ENCODE results near the gene TNFRSF25. TPM values are rescaled to one million over a fixed set of nuclear protein-coding genes. Genes with fewer than 3 reads are reported as not detected.

TNFRSF25 gene
- total and polyA plus RNA-seq, 2 donors (not counting 3 experiments of a cell fraction or from before 2014, with no cell fraction given), result 33.9 to 38.8 TPM

GRCh38 chr1:6418668-6419396 is 47.1 kb downstream of the TNFRSF25 start:
- Histone ChIP-seq H3K4me1 (ENCODE audit: control insufficient read depth, extremely low read depth, insufficient read depth, low read length) (peaks cover 33% of the 10 kb centered on the region), H3K27ac (ENCODE audit: insufficient read depth, low read depth, low read length) (no peak overlapping the region), H2AFZ (ENCODE audit: low read depth, low read length) (no peak overlapping the region), H3K79me2 (ENCODE audit: control insufficient read depth, insufficient read depth, low read length) (no peaks in the 10 kb centered on the region), H3K9me3 (replicated peaks; ENCODE audit: control insufficient read depth, insufficient read depth, low read length) (no peaks in the 10 kb centered on the region), H3K4me3 (replicated peaks in 1 of 3; ENCODE audit: insufficient read depth in 1 of 3, low read depth in 1 of 3, low read length in 3 of 3) (peak overlapping the region in 1 of 3 experiments; percentile 34), H4K20me1 (replicated peaks; ENCODE audit: control insufficient read depth, extremely low read depth, insufficient read depth, low read length) (no peaks in the 10 kb centered on the region), H3K4me2 (ENCODE audit: insufficient read depth, low read length) (peak overlapping the region; percentile 9), H3K9ac (replicated peaks; ENCODE audit: extremely low read depth, insufficient read depth, low read length) (no peak overlapping the region), H3K9me1 (replicated peaks; ENCODE audit: control insufficient read depth, extremely low read depth, insufficient read depth, low read length) (no peaks in the 10 kb centered on the region), H3K27me3 (ENCODE audit: control insufficient read depth in 2 of 2, insufficient read depth in 2 of 2, low read length in 2 of 2) (peaks cover 4 to 8% of the 10 kb centered on the region in 2 experiments), H3K36me3 (ENCODE audit: control insufficient read depth in 2 of 2, extremely low read depth in 1 of 2, insufficient read depth in 2 of 2, low read length in 2 of 2) (no peaks in the 10 kb centered on the region)
- ChIA-PET CTCF (interaction anchor here (0.6 to 11.1 kb wide), 6 partner anchors 10 to 61 kb away, joined by 3 to 202 read pairs (median 4); no protein-coding TSS in a partner anchor), POLR2A (no interaction called here)
- TF ChIP-seq GATA2 (IDR thresholded peaks at IDR 0.05; ENCODE audit: insufficient read depth, insufficient read length, low read depth, low read length) (no peak), EZH2 (IDR thresholded peaks at IDR 0.05; ENCODE audit: borderline replicate concordance, low read depth, low read length, severe bottlenecking) (peak; percentile 51), FOS (IDR thresholded peaks at IDR 0.05; ENCODE audit: borderline replicate concordance, insufficient read depth, low read length) (no peak), MAX (IDR thresholded peaks at IDR 0.05; ENCODE audit: insufficient read depth, insufficient read length) (no peak), POLR2A (IDR thresholded peaks at IDR 0.05; ENCODE audit: low read depth, low read length) (no peak), JUN (IDR thresholded peaks at IDR 0.05; ENCODE audit: borderline replicate concordance, insufficient read depth, insufficient read length, low read depth) (no peak), MYC (IDR thresholded peaks at IDR 0.05; ENCODE audit: low read depth, low read length) (no peak)
- DNase-seq (ENCODE audit: low read depth, low spot score) (no peak), FAIRE-seq (no peak)
- dilution Hi-C loops (cut with MboI; ENCODE audit: extremely low pct_ligation_motif_present, low sequenced_read_pairs) (no loop called here), intact Hi-C loops (cut with micrococcal nuclease) (no loop called here)
- no TSS peak for BruUV-seq (replicated peaks)
